GM06990 (cell line): Measurements from ENCODE around the gene UPK1A.

Experiments
- DNase-seq: peaks from one replicate; pipeline ENCODE4 v3.0.0-alpha.2; 2011; ENCODE audit not compliant: insufficient read length; ENCODE audit errors: extremely low read depth
- H3K27me3 ChIP-seq: replicated peaks from 2 replicates; pipeline ENCODE4 v1.6.0; 2011; ENCODE audit warnings: low read length; ENCODE audit not compliant: control insufficient read depth, insufficient read depth
- H3K36me3 ChIP-seq: 2 replicates; pipeline ENCODE4 v1.5.1; 2011; ENCODE audit warnings: low read length; ENCODE audit not compliant: control insufficient read depth, insufficient read depth
- H3K4me3 ChIP-seq: replicated peaks from 2 replicates; pipeline ENCODE4 v1.5.1; 2011; ENCODE audit warnings: low read depth, mild to moderate bottlenecking, control low read depth, low read length
- TF ChIP-seq, protein P1 (sequence below): IDR thresholded peaks from 2 replicates; pipeline ENCODE4 v1.5.1; 2011; ENCODE audit warnings: low read length, control low read depth, mild to moderate bottlenecking, inconsistent platforms; ENCODE audit not compliant: insufficient read depth, poor library complexity, severe bottlenecking

UPK1A gene

DNA sequence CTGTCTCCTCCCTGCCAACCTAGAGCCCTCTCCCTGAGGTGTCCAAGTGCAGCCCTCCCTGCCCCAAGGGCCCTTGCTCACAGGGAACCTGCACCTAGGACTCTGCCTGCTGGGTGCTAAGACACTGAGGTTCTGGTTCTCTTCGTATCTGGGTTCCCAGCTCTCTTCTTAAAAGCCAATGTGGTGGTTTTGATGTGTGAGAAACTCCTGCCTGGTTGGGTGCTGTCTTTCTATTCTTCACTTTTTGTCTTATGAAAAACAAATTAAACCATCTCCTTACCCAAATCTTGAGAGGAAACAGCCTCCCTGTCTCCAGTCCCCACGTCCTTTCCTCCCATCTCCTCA, 47.2 kb downstream of the UPK1A start:
- TF ChIP-seq, protein P1, sequence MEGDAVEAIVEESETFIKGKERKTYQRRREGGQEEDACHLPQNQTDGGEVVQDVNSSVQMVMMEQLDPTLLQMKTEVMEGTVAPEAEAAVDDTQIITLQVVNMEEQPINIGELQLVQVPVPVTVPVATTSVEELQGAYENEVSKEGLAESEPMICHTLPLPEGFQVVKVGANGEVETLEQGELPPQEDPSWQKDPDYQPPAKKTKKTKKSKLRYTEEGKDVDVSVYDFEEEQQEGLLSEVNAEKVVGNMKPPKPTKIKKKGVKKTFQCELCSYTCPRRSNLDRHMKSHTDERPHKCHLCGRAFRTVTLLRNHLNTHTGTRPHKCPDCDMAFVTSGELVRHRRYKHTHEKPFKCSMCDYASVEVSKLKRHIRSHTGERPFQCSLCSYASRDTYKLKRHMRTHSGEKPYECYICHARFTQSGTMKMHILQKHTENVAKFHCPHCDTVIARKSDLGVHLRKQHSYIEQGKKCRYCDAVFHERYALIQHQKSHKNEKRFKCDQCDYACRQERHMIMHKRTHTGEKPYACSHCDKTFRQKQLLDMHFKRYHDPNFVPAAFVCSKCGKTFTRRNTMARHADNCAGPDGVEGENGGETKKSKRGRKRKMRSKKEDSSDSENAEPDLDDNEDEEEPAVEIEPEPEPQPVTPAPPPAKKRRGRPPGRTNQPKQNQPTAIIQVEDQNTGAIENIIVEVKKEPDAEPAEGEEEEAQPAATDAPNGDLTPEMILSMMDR: no peak
- no peaks in the 10 kb centered on the region for H3K27me3 ChIP-seq
- peaks cover 7% of the 10 kb centered on the region for H3K36me3 ChIP-seq
- DNase-seq: no peak
- H3K4me3 ChIP-seq: peak overlapping the region; percentile 85

DNA sequence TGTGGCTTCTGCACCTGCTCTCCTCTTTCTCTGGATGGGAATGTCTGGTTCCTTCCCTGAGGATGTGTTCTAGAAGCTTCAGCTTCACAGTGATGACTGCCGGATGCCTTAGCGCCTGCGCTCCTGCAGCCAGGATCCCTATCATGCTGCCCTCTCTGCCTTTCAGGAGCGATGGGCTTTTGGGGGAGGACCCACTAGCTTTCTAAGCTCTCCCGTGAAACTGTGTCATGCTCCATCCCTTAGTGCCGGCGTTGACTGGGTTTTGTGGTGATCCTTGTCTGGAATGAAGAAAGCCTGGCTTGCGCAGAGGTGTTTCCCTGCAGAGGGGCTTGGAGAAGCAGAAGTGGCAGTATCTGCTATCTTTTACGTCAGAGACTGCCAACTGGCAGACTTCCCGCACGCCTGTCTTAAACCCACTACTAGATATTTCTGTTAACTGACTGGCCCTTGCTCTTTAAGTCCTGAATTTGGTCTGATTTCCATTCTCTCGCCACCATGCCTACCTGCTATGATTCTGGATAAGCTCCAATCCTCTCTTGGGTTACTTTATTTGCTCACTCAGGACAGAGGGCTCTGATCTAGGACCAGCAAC, 47.7 kb downstream of the UPK1A start:
- Histone ChIP-seq H3K4me3 (peak overlapping the region; percentile 85), H3K27me3 (no peaks in the 10 kb centered on the region), H3K36me3 (peaks cover 7% of the 10 kb centered on the region)
- TF ChIP-seq, protein P1: no peak
- no peak for DNase-seq

DNA sequence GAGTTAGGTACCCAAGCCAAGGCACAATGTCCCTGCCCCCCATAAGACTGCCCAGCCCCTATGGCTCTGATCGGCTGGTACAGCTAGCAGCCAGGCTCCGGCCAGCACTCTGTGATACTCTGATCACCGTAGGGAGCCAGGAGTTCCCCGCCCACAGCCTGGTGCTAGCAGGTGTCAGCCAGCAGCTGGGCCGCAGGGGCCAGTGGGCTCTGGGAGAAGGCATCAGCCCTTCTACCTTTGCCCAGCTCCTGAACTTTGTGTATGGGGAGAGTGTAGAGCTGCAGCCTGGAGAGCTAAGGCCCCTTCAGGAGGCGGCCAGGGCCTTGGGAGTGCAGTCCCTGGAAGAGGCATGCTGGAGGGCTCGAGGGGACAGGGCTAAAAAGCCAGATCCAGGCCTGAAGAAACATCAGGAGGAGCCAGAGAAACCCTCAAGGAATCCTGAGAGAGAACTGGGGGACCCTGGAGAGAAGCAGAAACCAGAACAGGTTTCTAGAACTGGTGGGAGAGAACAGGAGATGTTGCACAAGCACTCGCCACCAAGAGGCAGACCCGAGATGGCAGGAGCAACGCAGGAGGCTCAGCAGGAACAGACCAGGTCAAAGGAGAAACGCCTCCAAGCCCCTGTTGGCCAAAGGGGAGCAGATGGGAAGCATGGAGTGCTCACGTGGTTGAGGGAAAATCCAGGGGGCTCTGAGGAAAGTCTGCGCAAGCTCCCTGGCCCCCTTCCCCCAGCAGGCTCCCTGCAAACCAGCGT, 48.5 kb downstream of the UPK1A start:
- H3K36me3 ChIP-seq: peaks cover 7% of the 10 kb centered on the region
- TF ChIP-seq, protein P1: peak; percentile 43
- H3K27me3 ChIP-seq: no peaks in the 10 kb centered on the region
- DNase-seq: no peak
- peak overlapping the region; percentile 85 for H3K4me3 ChIP-seq

DNA sequence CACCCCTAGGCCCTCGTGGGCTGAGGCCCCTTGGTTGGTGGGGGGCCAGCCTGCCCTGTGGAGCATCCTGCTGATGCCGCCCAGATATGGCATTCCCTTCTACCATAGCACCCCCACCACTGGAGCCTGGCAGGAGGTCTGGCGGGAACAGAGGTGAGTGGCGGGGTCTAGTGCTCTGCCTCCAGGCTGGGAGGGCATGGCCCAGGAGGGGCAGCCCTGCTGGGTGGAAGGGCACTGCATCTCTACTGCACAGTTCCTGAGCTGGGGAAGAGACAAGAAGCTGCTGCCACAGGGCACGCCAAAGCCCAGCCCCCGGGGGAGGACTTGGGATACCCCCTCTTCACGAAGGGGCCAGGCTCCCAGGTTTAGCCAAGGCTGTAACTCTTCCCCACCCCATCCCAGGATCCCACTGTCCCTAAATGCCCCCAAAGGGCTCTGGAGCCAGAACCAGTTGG, 49.1 kb downstream of the UPK1A start:
- no peaks in the 10 kb centered on the region for H3K27me3 ChIP-seq
- TF ChIP-seq, protein P1: no peak
- H3K36me3 ChIP-seq: peaks cover 8% of the 10 kb centered on the region
- no peak for DNase-seq
- H3K4me3 ChIP-seq: peak overlapping the region; percentile 85

DNA sequence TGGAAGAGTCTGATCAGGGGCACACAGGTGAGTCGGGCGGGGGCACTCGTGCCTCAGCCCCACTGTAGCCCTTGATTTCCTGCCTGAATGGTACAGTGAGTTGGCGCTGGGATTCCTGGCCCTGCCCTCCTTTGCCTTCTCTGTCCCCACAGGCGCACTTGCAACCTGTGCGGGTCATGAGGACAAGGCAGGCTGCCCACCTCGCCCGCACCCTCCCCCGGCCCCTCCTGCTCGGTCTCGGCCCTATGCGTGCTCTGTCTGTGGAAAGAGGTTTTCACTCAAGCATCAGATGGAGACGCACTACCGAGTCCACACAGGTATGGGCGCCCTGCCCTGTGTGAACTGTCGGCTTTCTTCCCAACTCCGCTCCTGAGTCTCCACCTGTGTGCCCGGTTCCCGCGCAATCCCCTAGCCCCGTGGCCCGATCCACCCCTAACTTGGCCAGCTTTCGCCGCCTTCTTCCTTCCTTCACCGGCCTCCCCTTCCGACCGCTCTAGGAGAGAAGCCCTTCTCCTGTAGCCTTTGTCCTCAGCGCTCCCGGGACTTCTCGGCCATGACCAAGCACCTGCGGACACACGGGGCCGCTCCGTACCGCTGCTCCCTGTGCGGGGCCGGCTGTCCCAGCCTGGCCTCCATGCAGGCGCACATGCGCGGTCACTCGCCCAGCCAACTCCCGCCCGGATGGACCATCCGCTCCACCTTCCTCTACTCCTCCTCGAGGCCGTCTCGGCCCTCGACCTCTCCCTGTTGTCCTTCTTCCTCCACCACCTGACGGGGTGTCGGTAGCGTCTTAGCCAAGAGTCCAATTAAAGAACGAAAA, 49.9 kb downstream of the UPK1A start:
- Histone ChIP-seq H3K36me3 (peaks cover 12% of the 10 kb centered on the region), H3K4me3 (peak overlapping the region; percentile 85), H3K27me3 (no peaks in the 10 kb centered on the region)
- TF ChIP-seq, protein P1: no peak
- no peak for DNase-seq
